Erythroblast (primary cell): Measurements from ENCODE around the gene XCR1.

Experiments used
- GATA1 ChIP-seq: IDR thresholded peaks from 2 replicates; pipeline ENCODE4 v1.6.1; 2011; ENCODE audit warnings: low read depth, mild to moderate bottlenecking, control low read depth, low read length, moderate library complexity
- POLR2A ChIP-seq: IDR thresholded peaks from 2 replicates; pipeline ENCODE4 v1.6.1; 2011; ENCODE audit warnings: mild to moderate bottlenecking, low read length

- TF ChIP-seq POLR2A (no peak), GATA1 (no peak)
Measured at GRCh38 chr3:46017720-46018119, 9.6 kb downstream of the XCR1 start.
